ENCODE measurements around the gene CD1E. TPM values are rescaled to one million over a fixed set of nuclear protein-coding genes. Genes with fewer than 3 reads are reported as not detected.
"Not testable (repeated sequence)": the region's sequence is repeated elsewhere in the genome, so short reads cannot be mapped to it uniquely, and the experiment has no call there.

Gene CD1E
- total and polyA plus RNA-seq, 12 donors, result 0.06 to 0.50 TPM; not detected in 10

- intact Hi-C loops (cut with DNase I), result no loop called here
- Histone ChIP-seq H3K27me3 (no peaks in the 10 kb centered on the region), H3K36me3 (replicated peaks in 1 of 2) (no peaks in the 10 kb centered on the region), H3K4me3 (no peak overlapping the region), H3K4me1 (replicated peaks in 1 of 2) (no peaks in the 10 kb centered on the region), H3K9me3 (replicated peaks in 1 of 3) (no peaks in the 10 kb centered on the region), H3K27ac (no peak overlapping the region)
- no peak for DNase-seq
- TF ChIP-seq, protein P1, sequence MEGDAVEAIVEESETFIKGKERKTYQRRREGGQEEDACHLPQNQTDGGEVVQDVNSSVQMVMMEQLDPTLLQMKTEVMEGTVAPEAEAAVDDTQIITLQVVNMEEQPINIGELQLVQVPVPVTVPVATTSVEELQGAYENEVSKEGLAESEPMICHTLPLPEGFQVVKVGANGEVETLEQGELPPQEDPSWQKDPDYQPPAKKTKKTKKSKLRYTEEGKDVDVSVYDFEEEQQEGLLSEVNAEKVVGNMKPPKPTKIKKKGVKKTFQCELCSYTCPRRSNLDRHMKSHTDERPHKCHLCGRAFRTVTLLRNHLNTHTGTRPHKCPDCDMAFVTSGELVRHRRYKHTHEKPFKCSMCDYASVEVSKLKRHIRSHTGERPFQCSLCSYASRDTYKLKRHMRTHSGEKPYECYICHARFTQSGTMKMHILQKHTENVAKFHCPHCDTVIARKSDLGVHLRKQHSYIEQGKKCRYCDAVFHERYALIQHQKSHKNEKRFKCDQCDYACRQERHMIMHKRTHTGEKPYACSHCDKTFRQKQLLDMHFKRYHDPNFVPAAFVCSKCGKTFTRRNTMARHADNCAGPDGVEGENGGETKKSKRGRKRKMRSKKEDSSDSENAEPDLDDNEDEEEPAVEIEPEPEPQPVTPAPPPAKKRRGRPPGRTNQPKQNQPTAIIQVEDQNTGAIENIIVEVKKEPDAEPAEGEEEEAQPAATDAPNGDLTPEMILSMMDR (IDR thresholded peaks at IDR 0.05), result no peak
- TF ChIP-seq POLR2A (IDR thresholded peaks at IDR 0.05), result no peak
- 29 to 52% (median 45%) methylated on average over 1 of the region's 1 CpG for WGBS, 4 donors
Observed at GRCh38 chr1:158362482-158362881, 8.8 kb downstream of the CD1E start.

DNA sequence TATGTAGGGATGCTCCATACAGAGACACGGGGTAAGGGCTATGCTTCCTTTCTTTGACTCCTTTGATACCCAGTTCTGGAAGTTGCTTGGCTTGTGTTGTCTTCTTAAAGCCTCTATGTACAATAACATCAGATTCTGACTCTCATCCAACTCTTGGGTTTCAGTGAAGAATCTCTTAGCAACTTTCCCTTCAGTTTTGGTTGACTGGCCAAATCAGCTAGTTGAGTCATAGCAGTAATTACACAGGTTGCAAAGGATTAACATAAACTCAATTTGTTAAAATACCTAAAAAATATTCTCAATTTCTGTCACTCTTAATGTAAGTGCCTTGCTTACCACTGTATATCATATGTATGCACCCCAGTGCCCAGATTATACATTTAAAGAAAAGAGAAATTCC lies 9.2 kb downstream of the CD1E start:
- no peaks in the 10 kb centered on the region for H3K4me1 ChIP-seq (replicated peaks in 1 of 2)
- DNase-seq, result no peak
- TF ChIP-seq, protein P1 (IDR thresholded peaks at IDR 0.05), result no peak
- no peak for TF ChIP-seq POLR2A (IDR thresholded peaks at IDR 0.05)
- H3K36me3 ChIP-seq (replicated peaks in 1 of 2), result no peaks in the 10 kb centered on the region
- H3K4me3 ChIP-seq, result no peak overlapping the region
- H3K9me3 ChIP-seq (replicated peaks in 1 of 3), result no peaks in the 10 kb centered on the region
- intact Hi-C loops (cut with DNase I), result no loop called here
- WGBS, 4 donors, result 62 to 92% (median 76%) methylated on average over 1 of the region's 1 CpG
- H3K27ac ChIP-seq, result no peak overlapping the region
- no peaks in the 10 kb centered on the region for H3K27me3 ChIP-seq

GRCh38 chr1:158366783-158367182 lies 13.1 kb downstream of the CD1E start:
- no peak for DNase-seq
- Histone ChIP-seq H3K9me3 (replicated peaks in 1 of 3) (peaks cover 0 to 1% (median 0%) of the 10 kb centered on the region in 3 donors), H3K27me3 (no peaks in the 10 kb centered on the region), H3K4me3 (no peak overlapping the region), H3K27ac (no peak overlapping the region), H3K36me3 (replicated peaks in 1 of 2) (no peaks in the 10 kb centered on the region), H3K4me1 (replicated peaks in 1 of 2) (no peaks in the 10 kb centered on the region)
- intact Hi-C loops (cut with DNase I), result no loop called here
- no peak for TF ChIP-seq POLR2A (IDR thresholded peaks at IDR 0.05)
- TF ChIP-seq, protein P1 (IDR thresholded peaks at IDR 0.05), result no peak

DNA sequence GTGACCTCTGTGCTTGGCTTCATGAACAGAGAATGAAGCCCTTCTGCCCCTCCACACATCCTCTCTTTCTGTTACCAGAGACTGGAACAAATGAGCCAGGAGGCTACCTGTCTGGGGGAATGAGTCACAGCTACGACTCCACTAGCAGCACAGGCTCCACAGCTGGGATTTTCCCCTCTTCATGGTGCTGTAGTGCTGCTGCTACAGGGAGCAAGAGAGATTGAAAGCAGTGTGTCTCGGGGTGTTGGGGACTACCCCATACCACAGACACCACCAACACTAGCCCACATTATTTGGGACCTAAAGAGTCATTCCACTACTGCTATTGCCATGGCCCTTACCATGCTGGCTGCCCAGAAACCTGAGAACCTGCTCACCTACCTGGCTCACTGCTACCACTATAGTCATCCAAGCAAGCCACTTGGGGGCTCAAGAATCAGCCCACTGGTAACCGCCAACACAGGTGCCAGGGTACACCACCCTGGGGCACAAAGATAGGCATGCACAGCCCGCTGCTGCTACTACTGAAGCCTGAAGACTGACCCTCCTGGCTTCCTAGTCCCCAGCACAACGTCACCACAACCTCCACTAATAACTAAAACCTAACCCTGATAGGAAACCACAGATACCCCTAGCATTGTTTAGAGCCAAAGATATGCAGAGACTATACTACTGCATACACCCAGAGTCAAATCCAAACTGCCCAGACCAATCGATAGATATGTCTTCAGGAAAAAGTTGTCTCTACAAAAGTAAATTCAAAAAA lies 17.7 kb downstream of the CD1E start:
- no peaks in the 10 kb centered on the region for H3K4me1 ChIP-seq (replicated peaks in 1 of 2)
- TF ChIP-seq, protein P1 (IDR thresholded peaks at IDR 0.05), result no peak
- TF ChIP-seq POLR2A (IDR thresholded peaks at IDR 0.05), result no peak
- H3K4me3 ChIP-seq, result no peak overlapping the region
- no peak overlapping the region for H3K27ac ChIP-seq
- no peak for DNase-seq
- 74 to 80% (median 76%) methylated on average over 4 to 6 of the region's 6 CpGs for WGBS, 4 donors
- peaks cover 0 to 5% (median 0%) of the 10 kb centered on the region in 3 donors for H3K9me3 ChIP-seq (replicated peaks in 1 of 3)
- H3K36me3 ChIP-seq (replicated peaks in 1 of 2), result no peaks in the 10 kb centered on the region
- no peaks in the 10 kb centered on the region for H3K27me3 ChIP-seq
- intact Hi-C loops (cut with DNase I), result no loop called here

- H3K36me3 ChIP-seq (replicated peaks in 1 of 2); DNase-seq; H3K4me3 ChIP-seq; H3K9me3 ChIP-seq (replicated peaks in 1 of 3); H3K27me3 ChIP-seq; H3K4me1 ChIP-seq (replicated peaks in 1 of 2); intact Hi-C loops (cut with DNase I); H3K27ac ChIP-seq: not testable (repeated sequence)
- WGBS, 4 donors, result 92 to 94% (median 92%) methylated on average over 8 to 25 of the region's 25 CpGs
Observed at GRCh38 chr1:158374101-158374500, 20.4 kb downstream of the CD1E start.

Measured in adrenal gland (tissue), 12 donors.